T1000 (cell line): ENCODE data around the gene SETD7.

Experiments used
- DNase-seq: peaks from one replicate; lab custom pipeline; 2025; ENCODE audit warnings: mixed read lengths; lab: John Stamatoyannopoulos, UW

The SETD7 gene

GRCh38 chr4:139574641-139575040 lies 18.6 kb upstream of the SETD7 start:
- DNase-seq = no peak

GRCh38 chr4:139568206-139568955 lies 12.4 kb upstream of the SETD7 start:
- no peak for DNase-seq

- DNase-seq = no peak
These were observed 11.3 kb upstream of the SETD7 start for GRCh38 chr4:139567159-139567870.

DNA sequence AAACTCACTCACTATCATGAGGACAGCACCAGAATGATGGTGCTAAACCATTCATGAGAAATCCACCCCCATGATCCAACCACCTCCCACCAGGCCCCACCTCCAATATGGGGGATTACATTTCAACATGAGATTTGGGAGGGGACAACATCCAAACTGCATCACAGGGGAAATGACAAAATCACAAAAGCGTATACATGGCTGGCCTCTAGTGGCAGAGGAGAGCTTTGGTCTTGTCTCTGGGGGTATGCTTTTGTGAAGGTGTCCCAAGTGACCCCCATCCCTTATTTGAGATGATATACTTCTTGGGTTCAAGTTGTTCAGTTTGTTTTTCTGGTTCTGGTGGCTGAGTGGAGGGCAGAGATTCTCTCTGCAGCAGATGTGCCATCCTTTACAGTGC lies 8.5 kb upstream of the SETD7 start:
- no peak for DNase-seq

GRCh38 chr4:139563515-139563914 lies 7.5 kb upstream of the SETD7 start:
- no peak for DNase-seq

- DNase-seq = no peak
These were observed 6.8 kb upstream of the SETD7 start for GRCh38 chr4:139562839-139563238.

GRCh38 chr4:139562067-139562684 lies 6.2 kb upstream of the SETD7 start:
- no peak for DNase-seq

- no peak for DNase-seq
These were observed 4.5 kb upstream of the SETD7 start for GRCh38 chr4:139560406-139561104.

DNA sequence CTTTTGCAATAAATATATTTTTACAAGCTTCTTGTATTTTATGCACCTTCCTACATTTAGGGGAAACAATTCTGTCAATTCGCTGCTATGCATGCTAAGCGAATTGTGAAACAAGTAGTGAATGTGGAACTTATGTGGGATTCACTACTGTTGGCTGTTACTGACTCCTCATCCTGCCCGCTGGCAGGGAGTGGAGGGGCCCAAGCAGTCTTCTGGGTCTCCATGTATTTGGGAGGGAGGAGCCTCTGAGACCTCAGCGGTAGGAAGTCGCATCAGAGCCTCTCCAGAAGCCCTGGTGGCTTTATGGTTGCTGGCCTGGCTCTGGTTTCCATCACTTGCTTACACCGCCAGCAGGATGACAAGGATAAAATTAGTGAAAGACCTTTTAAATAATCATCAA lies 3.7 kb upstream of the SETD7 start:
- DNase-seq = no peak

GRCh38 chr4:139559089-139559479 lies 3.1 kb upstream of the SETD7 start:
- DNase-seq = no peak

GRCh38 chr4:139558235-139559088 lies 2.4 kb upstream of the SETD7 start:
- no peak for DNase-seq

GRCh38 chr4:139557556-139558110 lies 1.6 kb upstream of the SETD7 start:
- no peak for DNase-seq

DNA sequence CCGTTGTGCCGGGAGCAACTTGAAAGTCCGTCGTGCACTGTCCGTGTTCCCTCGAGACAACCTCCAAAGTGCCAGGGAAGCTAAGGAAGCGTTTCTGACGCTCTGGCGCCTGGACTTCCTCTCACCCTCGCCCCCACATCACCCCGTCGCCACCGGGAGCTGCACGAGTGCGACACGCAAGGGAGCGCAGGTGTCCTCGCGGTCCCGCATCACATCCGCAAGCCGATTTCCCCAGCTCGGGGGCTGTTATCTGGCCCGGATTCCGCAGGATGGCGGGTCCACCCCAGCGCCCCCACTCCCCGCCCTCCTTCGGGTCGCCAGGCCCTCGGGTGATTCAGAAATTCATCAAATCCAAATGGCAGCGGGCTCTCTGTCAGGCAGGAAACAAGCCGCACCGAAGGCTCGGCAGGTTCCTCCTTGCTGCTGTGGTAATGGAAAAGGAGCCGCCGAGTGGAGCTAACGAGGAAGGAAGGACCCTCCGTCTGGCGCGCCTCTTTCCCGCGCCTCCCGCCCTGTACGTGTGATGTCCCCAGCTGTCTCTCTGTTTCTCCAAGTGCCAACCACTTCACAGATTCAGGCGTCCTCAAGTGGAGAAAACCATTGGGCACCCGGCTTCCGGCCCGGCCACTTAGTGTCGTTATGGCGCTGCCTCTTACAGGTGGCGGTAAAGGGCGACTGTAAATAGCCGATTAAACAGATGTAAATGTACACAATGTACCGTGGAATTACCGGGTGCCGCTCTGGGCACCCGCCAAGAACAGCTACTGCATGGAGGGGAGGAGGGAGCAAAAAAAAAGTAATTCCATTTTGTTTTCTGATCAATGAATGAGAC lies 921 bp upstream of the SETD7 start:
- DNase-seq = no peak

- DNase-seq = no peak
These were observed 331 bp downstream of the SETD7 start for GRCh38 chr4:139555705-139556070.

- DNase-seq = peak; percentile 54
These were observed 920 bp downstream of the SETD7 start for GRCh38 chr4:139554893-139555704.

DNA sequence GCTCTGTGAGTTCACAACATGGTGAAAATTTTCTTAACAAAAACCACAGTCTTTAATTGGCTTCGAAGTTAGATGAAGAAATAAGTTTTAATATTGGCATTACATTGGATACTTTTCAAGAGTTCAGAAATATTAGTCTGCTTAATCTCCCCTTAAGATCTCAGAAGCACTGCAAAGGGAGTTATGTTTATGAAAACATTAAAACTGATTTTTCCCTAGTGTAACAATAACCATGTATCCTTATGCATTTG lies 1.5 kb downstream of the SETD7 start:
- no peak for DNase-seq

DNA sequence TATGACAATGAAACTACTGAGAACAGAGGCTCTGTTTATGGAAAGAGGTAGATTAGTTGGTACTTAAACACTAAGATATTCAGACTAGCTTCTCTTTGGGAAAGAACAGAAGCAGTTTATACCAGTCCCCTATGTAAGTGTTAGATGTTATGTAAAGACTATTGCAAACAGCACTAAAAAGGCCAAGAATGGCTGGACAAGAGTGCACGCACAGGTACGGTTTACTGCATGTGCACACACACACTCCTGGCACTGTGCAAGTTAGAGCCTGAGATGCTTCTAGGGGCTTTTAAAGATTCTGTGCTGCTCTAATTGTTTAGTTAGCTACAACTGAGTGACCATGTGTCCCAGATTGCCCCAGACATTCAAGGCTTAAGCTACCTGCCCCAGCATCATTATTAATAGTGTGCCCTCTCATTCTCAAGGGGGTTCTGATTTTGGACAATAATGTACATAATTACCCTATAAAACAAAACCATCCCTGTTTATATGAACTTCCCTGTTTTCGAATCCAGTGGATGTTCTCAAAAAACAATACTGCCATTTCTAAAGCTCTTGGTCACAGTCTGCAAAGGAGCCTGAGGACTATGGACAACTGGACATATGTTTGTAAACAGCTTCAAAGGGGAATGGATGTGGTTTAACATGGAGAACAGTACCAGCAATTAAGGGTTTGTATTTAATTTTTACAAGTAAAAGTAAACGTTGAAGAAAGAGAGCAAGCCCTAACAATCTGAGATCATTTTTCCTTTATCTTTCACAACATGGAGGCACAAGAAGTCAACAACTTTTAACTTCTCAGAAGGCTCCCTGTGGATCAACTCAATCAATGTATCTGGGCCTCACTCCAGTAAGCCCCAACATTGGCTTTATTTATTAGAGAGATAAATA lies 2.0 kb downstream of the SETD7 start:
- no peak for DNase-seq

- DNase-seq = no peak
These were observed 3.3 kb downstream of the SETD7 start for GRCh38 chr4:139552517-139553307.
